Neural cell (in vitro differentiated cells): ENCODE results near the gene UBAC2. TPM values are rescaled to one million over a fixed set of nuclear protein-coding genes. Genes with fewer than 3 reads are reported as not detected.

Experiments used
- H2AFZ ChIP-seq: fragments of 200-600, 300-800 bp; sonication (generic), shearing (Covaris generic); 2 replicates; pipeline ENCODE4 v1.6.0; 2014; ENCODE audit warnings: low read depth, mild to moderate bottlenecking, antibody characterized with exemption, low read length, moderate library complexity
- H3F3A ChIP-seq: fragments of 200-600 bp; shearing (Covaris generic); 2 replicates; pipeline ENCODE4 v1.6.1; 2016; ENCODE audit warnings: mild to moderate bottlenecking, moderate library complexity, mixed read lengths, antibody characterized with exemption, low read length; ENCODE audit not compliant: insufficient read depth, poor library complexity, severe bottlenecking
- H3K27ac ChIP-seq: fragments of 200-600, 300-800 bp; sonication (generic), shearing (Covaris generic); 2 replicates; pipeline ENCODE4 v1.5.1; 2014; ENCODE audit warnings: mild to moderate bottlenecking, low read length, moderate library complexity
- H3K27me3 ChIP-seq: fragments of 300-800, 200-600 bp; sonication (generic), shearing (Covaris generic); 2 replicates; pipeline ENCODE4 v1.6.0; 2014; ENCODE audit warnings: mild to moderate bottlenecking, low read depth, low read length, moderate library complexity; ENCODE audit not compliant: insufficient read depth
- H3K36me3 ChIP-seq: fragments of 300-800, 200-600 bp; sonication (generic), shearing (Covaris generic); 2 replicates; pipeline ENCODE4 v1.5.1; 2014; ENCODE audit warnings: mild to moderate bottlenecking, antibody characterized with exemption, low read length, moderate library complexity; ENCODE audit not compliant: insufficient read depth
- H3K4me2 ChIP-seq: fragments of 300-800, 200-600 bp; sonication (generic), shearing (Covaris generic); 2 replicates; pipeline ENCODE4 v1.6.0; 2014; ENCODE audit warnings: mild to moderate bottlenecking, low read length
- H3K4me3 ChIP-seq: fragments of 300-800, 200-600 bp; sonication (generic), shearing (Covaris generic); 2 replicates; pipeline ENCODE4 v1.5.1; 2014; ENCODE audit warnings: mild to moderate bottlenecking, low read length, moderate library complexity
- H3K79me2 ChIP-seq: fragments of 200-600 bp; shearing (Covaris generic); replicated peaks from 2 replicates; pipeline ENCODE4 v1.6.0; 2014; ENCODE audit warnings: mild to moderate bottlenecking, low read length, moderate library complexity; ENCODE audit not compliant: insufficient read depth
- H3K9ac ChIP-seq: fragments of 300-800, 200-600 bp; sonication (generic), shearing (Covaris generic); 2 replicates; pipeline ENCODE4 v1.6.1; 2016; ENCODE audit warnings: mild to moderate bottlenecking, low read length, mixed read lengths
- H3K9me2 ChIP-seq: fragments of 200-600 bp; shearing (Covaris generic); 2 replicates; pipeline ENCODE4 v1.6.1; 2016; ENCODE audit warnings: mild to moderate bottlenecking, low read length, mixed read lengths; ENCODE audit not compliant: insufficient read depth
- H3K9me3 ChIP-seq: fragments of 200-600, 300-800 bp; sonication (generic), shearing (Covaris generic); 2 replicates; pipeline ENCODE4 v1.6.1; 2016; ENCODE audit warnings: mild to moderate bottlenecking, mixed run types, low read length, moderate library complexity, mixed read lengths
- H4K20me1 ChIP-seq: fragments of 200-600 bp; shearing (Covaris generic); 2 replicates; pipeline ENCODE4 v1.6.1; 2016; ENCODE audit warnings: mild to moderate bottlenecking, mixed run types; ENCODE audit not compliant: insufficient read depth
- EP300 ChIP-seq: fragments of 450-650 bp; conservative IDR thresholded peaks from 2 replicates; pipeline ENCODE4 v1.6.1; 2014; ENCODE audit warnings: antibody characterized with exemption, mild to moderate bottlenecking, moderate library complexity; ENCODE audit not compliant: poor library complexity, severe bottlenecking
- EZH2 ChIP-seq: fragments of 200-600, 300-800 bp; shearing (Covaris generic), sonication (generic); IDR thresholded peaks from 2 replicates; pipeline ENCODE4 v1.6.1; 2014; ENCODE audit warnings: antibody characterized with exemption, low read length, borderline replicate concordance, mild to moderate bottlenecking; ENCODE audit not compliant: insufficient read depth, poor library complexity, severe bottlenecking
- MXI1 ChIP-seq: fragments of 450-650 bp; conservative IDR thresholded peaks from 2 replicates; pipeline ENCODE4 v1.6.1; 2014; ENCODE audit warnings: antibody characterized with exemption, mild to moderate bottlenecking; ENCODE audit not compliant: poor library complexity, severe bottlenecking
- POLR2AphosphoS5 ChIP-seq: IDR thresholded peaks from 2 replicates; pipeline ENCODE4 v1.6.1; 2012
- RAD21 ChIP-seq: fragments of 450-650 bp; conservative IDR thresholded peaks from 2 replicates; pipeline ENCODE4 v1.6.1; 2014; ENCODE audit warnings: antibody characterized with exemption, mild to moderate bottlenecking, moderate library complexity
- SMC3 ChIP-seq: fragments of 450-650 bp; conservative IDR thresholded peaks from 2 replicates; pipeline ENCODE4 v1.6.1; 2014; ENCODE audit warnings: antibody characterized with exemption, mild to moderate bottlenecking, moderate library complexity; ENCODE audit not compliant: poor library complexity
- TAF1 ChIP-seq: IDR thresholded peaks from 2 replicates; pipeline ENCODE4 v1.6.1; 2012; ENCODE audit warnings: low read depth
- polyA plus RNA-seq: library from polyadenylated mRNA; depleted of rRNA; stranded (reverse); fragments of >200 nt; gene quantifications from 2 replicates; pipeline ENCODE4 v1.2.3, GENCODE V29; 2014
- TF ChIP-seq, protein P1 (sequence below): fragments of 450-650 bp; IDR thresholded peaks from 2 replicates; pipeline ENCODE4 v1.5.1; 2014; ENCODE audit warnings: antibody characterized with exemption, mild to moderate bottlenecking, moderate library complexity; ENCODE audit not compliant: poor library complexity, severe bottlenecking
- TF ChIP-seq, protein P2 (sequence below): IDR thresholded peaks from 2 replicates; pipeline ENCODE4 v1.6.1; 2012; ENCODE audit warnings: borderline replicate concordance

UBAC2 gene
- polyA plus RNA-seq, 1 donor from 2014 or later = 56.9 TPM

DNA sequence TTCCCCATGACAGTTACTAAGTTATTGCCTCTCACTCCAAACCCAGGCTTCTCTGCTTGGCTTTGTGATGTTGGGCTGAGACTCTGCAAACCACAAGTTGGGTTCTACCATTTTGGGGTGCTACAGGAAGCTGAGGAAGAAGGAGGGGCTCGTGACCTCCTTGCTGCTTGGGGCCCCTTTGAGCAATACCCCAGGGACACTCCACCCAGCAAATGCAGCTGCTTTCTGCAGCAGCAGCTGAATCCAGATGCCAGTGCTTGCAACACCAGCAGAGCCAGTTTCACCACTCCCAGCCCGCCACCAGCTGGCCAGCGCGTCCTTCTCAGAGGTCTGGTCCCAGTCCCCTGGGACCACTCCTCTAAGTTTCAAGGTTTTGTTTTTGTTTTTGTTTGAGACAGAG is 22.0 kb upstream of the UBAC2 start:
- Histone ChIP-seq H3K4me2 (no peak overlapping the region), H3K9me2 (no peaks in the 10 kb centered on the region), H2AFZ (no peak overlapping the region), H3K4me3 (no peak overlapping the region), H3K27ac (no peak overlapping the region), H3K36me3 (no peaks in the 10 kb centered on the region), H4K20me1 (no peaks in the 10 kb centered on the region), H3K79me2 (no peaks in the 10 kb centered on the region), H3K27me3 (no peaks in the 10 kb centered on the region), H3F3A (no peaks in the 10 kb centered on the region), H3K9ac (no peak overlapping the region), H3K9me3 (no peaks in the 10 kb centered on the region)
- TF ChIP-seq EZH2 (no peak), POLR2AphosphoS5 (no peak), TAF1 (no peak), RAD21 (no peak), EP300 (no peak), MXI1 (no peak), SMC3 (no peak)
- TF ChIP-seq, protein P1, sequence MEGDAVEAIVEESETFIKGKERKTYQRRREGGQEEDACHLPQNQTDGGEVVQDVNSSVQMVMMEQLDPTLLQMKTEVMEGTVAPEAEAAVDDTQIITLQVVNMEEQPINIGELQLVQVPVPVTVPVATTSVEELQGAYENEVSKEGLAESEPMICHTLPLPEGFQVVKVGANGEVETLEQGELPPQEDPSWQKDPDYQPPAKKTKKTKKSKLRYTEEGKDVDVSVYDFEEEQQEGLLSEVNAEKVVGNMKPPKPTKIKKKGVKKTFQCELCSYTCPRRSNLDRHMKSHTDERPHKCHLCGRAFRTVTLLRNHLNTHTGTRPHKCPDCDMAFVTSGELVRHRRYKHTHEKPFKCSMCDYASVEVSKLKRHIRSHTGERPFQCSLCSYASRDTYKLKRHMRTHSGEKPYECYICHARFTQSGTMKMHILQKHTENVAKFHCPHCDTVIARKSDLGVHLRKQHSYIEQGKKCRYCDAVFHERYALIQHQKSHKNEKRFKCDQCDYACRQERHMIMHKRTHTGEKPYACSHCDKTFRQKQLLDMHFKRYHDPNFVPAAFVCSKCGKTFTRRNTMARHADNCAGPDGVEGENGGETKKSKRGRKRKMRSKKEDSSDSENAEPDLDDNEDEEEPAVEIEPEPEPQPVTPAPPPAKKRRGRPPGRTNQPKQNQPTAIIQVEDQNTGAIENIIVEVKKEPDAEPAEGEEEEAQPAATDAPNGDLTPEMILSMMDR = no peak
- TF ChIP-seq, protein P2, sequence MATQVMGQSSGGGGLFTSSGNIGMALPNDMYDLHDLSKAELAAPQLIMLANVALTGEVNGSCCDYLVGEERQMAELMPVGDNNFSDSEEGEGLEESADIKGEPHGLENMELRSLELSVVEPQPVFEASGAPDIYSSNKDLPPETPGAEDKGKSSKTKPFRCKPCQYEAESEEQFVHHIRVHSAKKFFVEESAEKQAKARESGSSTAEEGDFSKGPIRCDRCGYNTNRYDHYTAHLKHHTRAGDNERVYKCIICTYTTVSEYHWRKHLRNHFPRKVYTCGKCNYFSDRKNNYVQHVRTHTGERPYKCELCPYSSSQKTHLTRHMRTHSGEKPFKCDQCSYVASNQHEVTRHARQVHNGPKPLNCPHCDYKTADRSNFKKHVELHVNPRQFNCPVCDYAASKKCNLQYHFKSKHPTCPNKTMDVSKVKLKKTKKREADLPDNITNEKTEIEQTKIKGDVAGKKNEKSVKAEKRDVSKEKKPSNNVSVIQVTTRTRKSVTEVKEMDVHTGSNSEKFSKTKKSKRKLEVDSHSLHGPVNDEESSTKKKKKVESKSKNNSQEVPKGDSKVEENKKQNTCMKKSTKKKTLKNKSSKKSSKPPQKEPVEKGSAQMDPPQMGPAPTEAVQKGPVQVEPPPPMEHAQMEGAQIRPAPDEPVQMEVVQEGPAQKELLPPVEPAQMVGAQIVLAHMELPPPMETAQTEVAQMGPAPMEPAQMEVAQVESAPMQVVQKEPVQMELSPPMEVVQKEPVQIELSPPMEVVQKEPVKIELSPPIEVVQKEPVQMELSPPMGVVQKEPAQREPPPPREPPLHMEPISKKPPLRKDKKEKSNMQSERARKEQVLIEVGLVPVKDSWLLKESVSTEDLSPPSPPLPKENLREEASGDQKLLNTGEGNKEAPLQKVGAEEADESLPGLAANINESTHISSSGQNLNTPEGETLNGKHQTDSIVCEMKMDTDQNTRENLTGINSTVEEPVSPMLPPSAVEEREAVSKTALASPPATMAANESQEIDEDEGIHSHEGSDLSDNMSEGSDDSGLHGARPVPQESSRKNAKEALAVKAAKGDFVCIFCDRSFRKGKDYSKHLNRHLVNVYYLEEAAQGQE = no peak

DNA sequence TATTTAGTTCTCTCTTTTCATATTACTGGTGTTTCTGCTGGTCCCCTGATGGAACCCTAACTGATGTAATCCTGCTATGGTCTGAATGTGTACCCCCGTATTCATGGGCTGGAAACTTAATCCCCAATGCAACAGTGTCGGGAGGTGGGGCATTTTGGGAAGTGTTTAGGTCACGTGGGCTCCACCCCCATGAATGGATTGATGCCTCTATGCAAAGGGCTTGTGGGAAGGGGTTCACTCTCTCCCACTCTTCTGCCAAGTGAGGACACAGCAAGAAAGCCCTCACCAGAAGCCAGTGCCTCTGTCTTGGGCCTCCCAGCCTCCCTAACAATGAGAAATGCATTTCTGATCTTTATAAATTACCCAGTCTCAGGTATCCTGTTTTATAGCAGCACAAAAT is 21.2 kb upstream of the UBAC2 start:
- Histone ChIP-seq H3K27ac (no peak overlapping the region), H3K4me3 (no peak overlapping the region), H2AFZ (no peak overlapping the region), H3K9me3 (no peaks in the 10 kb centered on the region), H3K9me2 (no peaks in the 10 kb centered on the region), H3K27me3 (no peaks in the 10 kb centered on the region), H4K20me1 (no peaks in the 10 kb centered on the region), H3F3A (no peaks in the 10 kb centered on the region), H3K79me2 (no peaks in the 10 kb centered on the region), H3K9ac (no peak overlapping the region), H3K36me3 (no peaks in the 10 kb centered on the region), H3K4me2 (no peak overlapping the region)
- TF ChIP-seq TAF1 (no peak), MXI1 (no peak), POLR2AphosphoS5 (no peak), SMC3 (no peak), RAD21 (no peak), EP300 (no peak), EZH2 (no peak)
- TF ChIP-seq, protein P1 = no peak
- TF ChIP-seq, protein P2 = no peak
